ENCODE data around the gene PAK4.

Gene PAK4

GRCh38 chr19:39164289-39164688, 38.7 kb downstream of the PAK4 start:
- no peak for TF ChIP-seq POLR2AphosphoS5 (IDR thresholded peaks at IDR 0.05; ENCODE audit: low read depth, low read length)
- TF ChIP-seq POLR2A (IDR thresholded peaks at IDR 0.05; ENCODE audit: low read depth, low read length), result no peak
- TF ChIP-seq TAF1 (IDR thresholded peaks at IDR 0.05; ENCODE audit: borderline replicate concordance, low read depth, low read length), result no peak
- FAIRE-seq (no peak), DNase-seq (ENCODE audit: insufficient read length) (no peak)

GRCh38 chr19:39165857-39166256, 40.3 kb downstream of the PAK4 start:
- TF ChIP-seq TAF1 (IDR thresholded peaks at IDR 0.05; ENCODE audit: borderline replicate concordance, low read depth, low read length), result no peak
- TF ChIP-seq POLR2A (IDR thresholded peaks at IDR 0.05; ENCODE audit: low read depth, low read length), result no peak
- no peak for TF ChIP-seq POLR2AphosphoS5 (IDR thresholded peaks at IDR 0.05; ENCODE audit: low read depth, low read length)
- DNase-seq (ENCODE audit: insufficient read length) (no peak), FAIRE-seq (no peak)

- no peak for FAIRE-seq
- DNase-seq (ENCODE audit: insufficient read length), result no peak
Observed at GRCh38 chr19:39166571-39167391, 41.2 kb downstream of the PAK4 start.

GRCh38 chr19:39167461-39168257, 42.1 kb downstream of the PAK4 start:
- TF ChIP-seq TAF1 (IDR thresholded peaks at IDR 0.05; ENCODE audit: borderline replicate concordance, low read depth, low read length), result no peak
- TF ChIP-seq POLR2A (IDR thresholded peaks at IDR 0.05; ENCODE audit: low read depth, low read length), result no peak
- no peak for TF ChIP-seq POLR2AphosphoS5 (IDR thresholded peaks at IDR 0.05; ENCODE audit: low read depth, low read length)
- FAIRE-seq (no peak), DNase-seq (ENCODE audit: insufficient read length) (no peak)

More at GRCh38 chr19:39166571-39167391, 41.2 kb downstream of the PAK4 start:
- no peak for TF ChIP-seq POLR2A (IDR thresholded peaks at IDR 0.05; ENCODE audit: low read depth, low read length)
- TF ChIP-seq POLR2AphosphoS5 (IDR thresholded peaks at IDR 0.05; ENCODE audit: low read depth, low read length), result no peak
- TF ChIP-seq TAF1 (IDR thresholded peaks at IDR 0.05; ENCODE audit: borderline replicate concordance, low read depth, low read length), result no peak

GRCh38 chr19:39168258-39169142, 42.9 kb downstream of the PAK4 start:
- FAIRE-seq, result no peak
- TF ChIP-seq POLR2AphosphoS5 (IDR thresholded peaks at IDR 0.05; ENCODE audit: low read depth, low read length) (no peak), POLR2A (IDR thresholded peaks at IDR 0.05; ENCODE audit: low read depth, low read length) (no peak), TAF1 (IDR thresholded peaks at IDR 0.05; ENCODE audit: borderline replicate concordance, low read depth, low read length) (no peak)
- DNase-seq (ENCODE audit: insufficient read length), result no peak

- no peak for TF ChIP-seq POLR2AphosphoS5 (IDR thresholded peaks at IDR 0.05; ENCODE audit: low read depth, low read length)
- TF ChIP-seq POLR2A (IDR thresholded peaks at IDR 0.05; ENCODE audit: low read depth, low read length), result no peak
- no peak for TF ChIP-seq TAF1 (IDR thresholded peaks at IDR 0.05; ENCODE audit: borderline replicate concordance, low read depth, low read length)
- DNase-seq (ENCODE audit: insufficient read length) (no peak), FAIRE-seq (no peak)
Observed at GRCh38 chr19:39169143-39169810, 43.7 kb downstream of the PAK4 start.

- FAIRE-seq, result no peak
- TF ChIP-seq POLR2AphosphoS5 (IDR thresholded peaks at IDR 0.05; ENCODE audit: low read depth, low read length) (no peak), POLR2A (IDR thresholded peaks at IDR 0.05; ENCODE audit: low read depth, low read length) (no peak), TAF1 (IDR thresholded peaks at IDR 0.05; ENCODE audit: borderline replicate concordance, low read depth, low read length) (no peak)
- no peak for DNase-seq (ENCODE audit: insufficient read length)
Observed at GRCh38 chr19:39170386-39171231, 45.0 kb downstream of the PAK4 start.

- TF ChIP-seq POLR2A (IDR thresholded peaks at IDR 0.05; ENCODE audit: low read depth, low read length) (no peak), POLR2AphosphoS5 (IDR thresholded peaks at IDR 0.05; ENCODE audit: low read depth, low read length) (no peak), TAF1 (IDR thresholded peaks at IDR 0.05; ENCODE audit: borderline replicate concordance, low read depth, low read length) (no peak)
- DNase-seq (ENCODE audit: insufficient read length), result no peak
- FAIRE-seq, result no peak
Observed at GRCh38 chr19:39171479-39172465, 46.2 kb downstream of the PAK4 start.
